Fibroblast of skin of right quadriceps (primary cell): ENCODE results near the gene WDR64.

Experiments
- DNase-seq: peaks from one replicate; pipeline ENCODE4 v3.0.0-alpha.2; 2013

WDR64 gene

DNA sequence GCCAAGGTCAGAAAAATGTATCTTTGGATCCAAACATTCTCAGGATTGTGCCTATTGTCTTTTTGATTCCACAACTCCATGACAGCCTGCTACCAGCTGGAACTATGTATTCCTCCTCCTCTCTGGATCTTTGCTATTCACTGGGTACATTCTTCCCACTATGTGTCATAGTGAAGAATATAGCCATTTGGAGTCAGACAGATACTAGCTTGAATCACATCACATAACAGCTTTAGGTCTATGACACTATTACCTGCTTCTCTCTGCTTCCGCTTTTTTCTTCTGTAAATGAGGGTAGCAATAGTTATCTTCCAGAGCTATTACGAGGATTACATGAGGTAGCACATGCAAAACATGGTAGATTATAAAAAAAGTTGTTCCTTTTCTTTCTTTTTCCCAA, 190.5 kb downstream of the WDR64 start:
- DNase-seq: peak; percentile 52

GRCh38 chr1:241844593-241844992, 192.5 kb downstream of the WDR64 start:
- no peak for DNase-seq

- DNase-seq: no peak
These were observed 194.3 kb downstream of the WDR64 start for GRCh38 chr1:241846375-241846774.

- no peak for DNase-seq
These were observed 194.9 kb downstream of the WDR64 start for GRCh38 chr1:241846862-241847539.

GRCh38 chr1:241847540-241847795, 195.4 kb downstream of the WDR64 start:
- no peak for DNase-seq

DNA sequence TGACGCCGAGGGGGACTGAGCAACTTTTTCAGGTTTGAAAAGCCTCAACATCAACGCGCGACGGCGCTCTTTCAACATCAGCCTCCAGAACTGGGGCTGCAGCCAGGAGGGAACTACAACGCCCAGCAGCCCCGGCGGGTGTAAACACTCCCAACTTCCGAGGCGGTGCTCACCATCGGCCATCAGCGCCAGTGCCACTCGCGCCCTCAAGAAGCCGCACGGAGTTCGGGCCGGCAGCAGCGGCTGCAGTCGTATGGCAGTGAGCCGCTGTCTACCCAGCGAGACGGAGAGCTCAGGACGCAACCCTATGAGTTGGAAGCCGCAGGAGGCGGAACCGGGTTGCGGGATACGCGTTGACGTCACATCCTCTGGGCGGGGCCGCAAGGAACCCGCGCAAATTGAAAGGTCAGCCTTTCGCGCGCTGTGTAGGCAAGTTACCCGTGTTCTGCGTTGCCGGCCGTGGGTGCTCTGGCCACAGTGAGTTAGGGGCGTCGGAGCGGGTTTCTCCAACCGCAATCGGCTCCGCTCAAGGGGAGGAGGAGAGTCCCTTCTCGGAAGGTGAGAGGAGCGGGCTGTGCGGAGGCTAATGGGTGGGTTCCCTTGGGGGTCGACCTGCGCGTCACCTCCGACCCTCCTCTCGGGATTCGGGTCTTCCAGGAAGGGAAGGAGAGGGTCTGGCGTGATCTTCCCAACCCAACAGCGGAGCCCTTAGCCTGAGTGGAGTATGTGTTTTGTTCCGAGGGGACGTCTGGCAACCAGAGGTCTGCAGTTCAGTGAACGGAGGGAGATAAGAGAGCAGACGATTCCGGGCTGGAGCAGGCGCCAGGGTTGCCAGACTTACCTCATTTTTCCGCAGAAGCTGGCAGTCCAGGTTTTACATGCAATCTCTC, 196.0 kb downstream of the WDR64 start, which contains the start of gene EXO1:
EXO1 (plus strand) TSS at position 409 of the 890 bp plus-strand sequence. CDS start 2,222 bp downstream, outside the sequence.
- peak; percentile 92 for DNase-seq

GRCh38 chr1:241848686-241849344, 196.7 kb downstream of the WDR64 start:
- DNase-seq: no peak

GRCh38 chr1:241849345-241849695, 197.2 kb downstream of the WDR64 start:
- no peak for DNase-seq
